GM21447 (cell line): ENCODE measurements around the gene RIPOR2.
"Not testable (repeated sequence)": the region's sequence is repeated elsewhere in the genome, so short reads cannot be mapped to it uniquely, and the experiment has no call there.

ENCODE experiments used
- ATAC-seq: cut with Tn5 transposase; IDR thresholded peaks from one replicate; pipeline ENCODE4 v1.9.1; 2021; ENCODE audit not compliant: unreplicated experiment

Gene RIPOR2

DNA sequence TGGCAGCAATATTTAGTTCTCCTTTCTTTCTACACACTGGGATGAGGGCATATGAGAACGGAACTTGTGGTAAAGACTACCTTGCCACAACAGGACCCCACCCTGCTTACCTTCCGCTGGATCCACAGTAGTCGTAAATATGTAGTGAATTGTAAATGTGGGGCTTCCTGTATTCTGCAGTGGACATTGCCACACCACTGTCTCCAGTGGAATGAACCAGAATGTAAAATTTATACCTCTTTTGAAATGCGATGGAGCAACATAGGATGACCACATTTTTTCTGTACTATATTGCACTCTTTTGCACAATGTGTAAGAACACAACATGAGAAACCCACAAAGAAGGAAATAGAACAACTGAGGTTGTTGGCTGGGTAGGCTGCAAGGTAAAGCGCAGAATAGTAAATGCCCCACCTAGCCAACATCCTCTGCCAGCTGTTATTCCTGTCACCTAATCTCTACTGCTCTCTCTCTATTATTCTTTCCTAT is 16.1 kb upstream of the RIPOR2 start:
- no peak for ATAC-seq

DNA sequence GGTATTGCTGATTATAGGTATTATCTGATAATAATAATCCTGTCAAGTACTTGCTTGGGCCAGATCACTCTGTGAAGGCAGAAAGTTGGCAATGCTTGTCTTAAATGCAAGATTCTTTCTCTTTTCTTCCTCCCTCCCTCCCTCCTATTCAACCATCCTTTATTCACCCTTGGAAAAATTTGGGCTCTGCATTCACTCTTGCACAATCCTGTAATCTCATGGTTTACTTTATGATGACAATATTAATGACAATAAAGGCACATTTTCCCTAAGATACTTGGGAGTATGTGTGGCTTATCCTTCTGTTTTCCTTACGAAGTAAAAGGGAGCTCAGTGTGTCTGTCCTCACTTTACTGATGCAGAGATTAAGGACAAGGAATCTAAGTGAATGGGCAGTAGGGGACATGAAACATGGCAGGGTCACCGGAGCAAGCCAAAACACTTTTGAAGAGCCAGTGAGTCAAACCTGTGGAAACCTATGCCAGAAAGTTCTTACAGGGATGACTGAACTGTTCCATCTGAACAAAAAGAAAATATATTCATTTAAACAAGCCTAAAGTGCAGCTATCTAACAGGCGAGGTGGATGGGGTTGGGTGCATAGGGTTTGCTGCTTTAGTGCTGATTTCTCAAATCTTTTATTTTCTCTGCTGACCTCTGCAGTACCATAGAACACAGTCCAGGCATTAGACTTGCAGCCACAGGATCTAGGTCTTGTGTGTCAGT is 14.6 kb upstream of the RIPOR2 start:
- no peak for ATAC-seq

DNA sequence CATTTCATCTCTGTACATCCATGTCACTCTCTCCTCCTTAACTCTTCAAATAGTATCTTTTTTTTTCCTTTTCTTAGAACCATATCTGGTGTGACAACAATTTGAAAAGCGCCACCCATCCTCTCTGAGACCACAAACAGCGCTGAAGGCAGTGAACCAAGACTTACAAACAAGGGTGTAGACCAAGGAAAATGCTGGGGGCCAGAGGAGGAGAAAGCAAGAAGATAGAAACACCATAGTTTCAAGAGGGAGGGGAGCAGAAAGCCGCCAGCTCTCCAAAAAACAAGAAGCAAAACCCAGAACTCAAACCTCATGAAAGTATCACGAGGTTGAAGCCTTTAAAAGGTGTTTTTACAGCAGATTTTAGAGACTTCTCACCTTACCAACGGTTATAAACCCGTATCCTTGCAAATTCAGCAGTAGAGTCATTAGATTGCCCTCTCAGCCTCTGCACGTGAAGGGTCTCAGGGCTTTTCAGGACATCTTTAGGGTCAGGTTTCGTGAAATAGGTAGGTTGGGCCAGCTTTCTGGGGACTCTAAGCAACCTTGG is 13.3 kb upstream of the RIPOR2 start:
- ATAC-seq = peak; percentile 93

DNA sequence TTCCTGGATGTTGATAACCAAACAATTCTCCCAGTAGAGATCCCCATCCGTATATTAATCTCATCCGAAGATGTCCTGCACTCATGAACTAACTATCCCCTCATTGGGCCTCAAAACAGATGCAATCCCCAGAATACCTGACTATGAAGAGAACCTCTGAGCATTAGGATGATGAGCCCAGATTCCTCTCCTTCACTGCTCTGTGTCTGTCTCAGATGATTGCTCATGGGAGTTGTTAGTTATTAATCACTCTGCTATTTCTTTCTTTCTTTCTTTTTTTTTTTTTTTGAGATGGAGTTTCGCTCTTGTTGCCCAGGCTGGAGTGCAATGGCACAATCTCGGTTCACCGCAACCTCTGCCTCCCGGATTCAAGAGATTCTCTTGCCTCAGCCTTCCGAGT is 12.5 kb upstream of the RIPOR2 start:
- ATAC-seq = not testable (repeated sequence)

DNA sequence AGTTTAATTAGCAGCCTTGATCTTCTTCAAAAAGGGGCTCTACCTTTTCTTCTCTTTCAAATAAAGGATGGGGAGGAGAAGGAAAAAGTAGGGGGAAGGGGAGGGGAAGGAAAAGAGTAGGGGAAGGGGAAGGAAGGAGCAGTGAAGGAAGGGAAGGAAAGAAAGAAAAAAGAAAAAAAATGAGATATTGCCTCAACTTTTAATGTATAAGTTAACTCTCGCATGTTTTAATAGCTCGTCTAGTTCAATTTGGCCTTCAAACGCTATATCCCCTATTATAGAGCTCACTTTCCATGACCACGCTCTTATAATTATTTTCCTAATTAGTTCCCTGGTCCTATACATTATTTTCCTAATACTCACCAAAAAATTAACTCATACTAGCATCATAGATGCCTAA is 11.9 kb upstream of the RIPOR2 start:
- no peak for ATAC-seq

DNA sequence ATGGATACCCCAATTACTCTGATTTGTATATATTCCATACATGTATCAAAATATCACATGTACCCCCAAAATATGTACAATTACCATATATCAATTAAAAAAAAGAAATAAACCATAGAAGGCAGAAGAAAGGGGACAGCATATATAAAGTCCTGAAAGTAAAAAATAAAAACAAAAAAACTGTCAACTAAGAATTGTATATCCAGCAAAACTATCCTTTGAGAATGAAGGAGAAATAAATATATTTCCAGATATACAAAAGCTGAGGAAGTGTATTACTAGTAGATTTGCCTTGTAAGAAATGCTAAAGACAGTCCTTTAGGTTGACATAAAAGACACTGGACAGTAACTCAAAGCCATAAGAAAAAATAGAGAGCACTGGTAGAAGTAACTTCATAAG is 9.3 kb upstream of the RIPOR2 start:
- ATAC-seq = no peak

DNA sequence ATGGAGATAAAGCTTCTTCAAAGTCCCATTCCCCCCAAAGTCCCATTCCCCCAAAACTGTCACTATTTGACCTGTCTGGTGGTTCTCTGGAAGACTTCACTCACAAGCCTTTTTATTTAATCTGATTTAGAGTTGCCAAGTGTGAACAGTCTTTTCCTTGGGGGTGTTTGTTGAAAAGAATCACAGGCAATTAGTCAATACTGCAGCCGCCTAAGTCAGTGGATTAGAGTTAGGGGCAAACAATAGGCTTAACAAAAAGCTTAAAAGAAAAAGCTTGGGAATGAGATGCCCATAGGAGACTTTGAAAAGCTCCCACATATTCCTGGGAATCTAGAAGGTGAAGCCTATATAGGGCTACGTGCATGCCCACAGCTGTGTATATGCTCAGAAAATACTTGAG is 8.0 kb upstream of the RIPOR2 start:
- ATAC-seq = no peak

DNA sequence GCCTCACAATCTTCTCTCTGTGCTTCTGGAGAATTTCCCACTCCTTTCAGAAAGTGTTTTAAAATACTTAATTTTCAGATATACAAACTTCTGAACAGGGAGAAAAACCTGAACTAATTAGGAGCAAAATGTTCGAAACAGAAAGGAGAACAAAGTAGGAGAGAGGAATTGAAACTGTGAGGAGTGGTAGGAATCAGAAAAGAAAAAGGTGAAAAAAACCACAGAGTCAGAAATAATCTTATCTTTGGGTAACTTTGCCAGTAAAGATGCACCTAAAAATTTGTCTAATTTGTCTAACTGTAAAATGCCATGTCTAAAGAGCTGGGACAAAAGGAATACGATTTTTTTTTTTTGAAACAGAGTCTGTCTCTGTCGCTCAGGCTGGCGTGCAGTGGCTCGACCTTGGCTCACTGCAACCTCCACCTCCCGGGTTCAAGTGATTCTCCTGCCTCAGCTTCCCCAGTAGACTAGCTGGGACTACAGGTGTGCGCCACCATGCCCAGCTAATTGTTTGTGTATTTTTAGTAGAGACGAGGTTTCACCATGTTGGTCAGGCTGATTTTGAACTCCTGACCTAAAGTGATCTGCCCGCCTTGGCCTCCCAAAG is 4.7 kb upstream of the RIPOR2 start:
- no peak for ATAC-seq

DNA sequence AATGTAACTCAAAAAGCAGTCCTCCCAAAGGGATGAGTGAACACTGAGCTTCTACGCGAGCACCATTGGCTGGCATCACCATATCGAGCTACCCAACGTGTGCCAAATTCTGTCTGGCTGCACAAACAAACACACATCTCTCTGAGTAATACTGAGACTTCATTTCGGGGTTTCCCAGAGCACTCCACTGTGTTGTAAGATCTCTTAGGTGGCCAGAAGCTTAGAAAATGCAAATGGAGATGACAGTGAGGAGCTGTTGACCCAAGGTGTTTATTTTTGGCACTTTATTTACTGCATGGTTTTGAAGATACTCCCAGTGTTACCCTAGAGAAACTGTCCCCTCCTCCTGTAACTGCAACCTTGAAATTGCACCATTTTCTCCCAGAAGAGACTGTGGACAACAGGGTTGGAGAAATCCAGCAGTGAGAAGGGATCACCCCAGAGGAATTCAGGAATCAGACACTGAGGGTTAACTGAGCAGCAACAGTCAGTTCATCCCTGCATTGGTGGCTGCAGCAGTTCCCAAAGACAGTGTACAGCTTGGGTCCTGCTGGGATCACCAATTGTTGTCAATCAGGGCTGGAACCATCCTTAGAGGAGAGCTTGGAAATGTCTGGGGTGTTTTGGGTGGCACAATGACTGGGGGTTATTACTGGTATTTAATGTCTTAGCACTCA is 1.0 kb upstream of the RIPOR2 start:
- peak; percentile 66 for ATAC-seq

DNA sequence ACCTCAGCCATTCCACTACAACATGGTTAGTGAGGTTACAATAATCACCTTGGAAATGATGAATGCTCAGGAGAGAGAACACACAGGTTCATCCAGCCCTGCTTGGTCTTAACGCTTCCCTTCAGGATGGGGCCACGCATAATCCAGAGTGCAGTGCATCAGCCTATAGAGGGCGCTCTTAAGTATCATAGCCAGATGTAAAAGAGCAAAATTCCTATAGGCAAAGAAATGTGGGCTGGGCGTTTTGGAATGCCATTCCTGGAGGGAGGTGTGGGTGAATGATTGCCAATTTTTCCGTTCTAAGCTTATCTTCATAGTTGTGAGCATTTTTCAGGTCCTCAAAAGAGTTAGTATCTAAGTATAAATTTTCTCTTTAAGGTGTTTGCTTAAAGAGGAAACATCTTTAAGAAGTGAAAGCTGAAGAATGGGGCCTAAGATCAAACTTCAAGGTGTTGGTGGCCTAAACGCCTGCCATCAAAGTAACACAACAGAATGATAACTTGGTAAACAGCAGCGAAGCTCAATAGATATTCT is 1.8 kb downstream of the RIPOR2 start:
- ATAC-seq = no peak

DNA sequence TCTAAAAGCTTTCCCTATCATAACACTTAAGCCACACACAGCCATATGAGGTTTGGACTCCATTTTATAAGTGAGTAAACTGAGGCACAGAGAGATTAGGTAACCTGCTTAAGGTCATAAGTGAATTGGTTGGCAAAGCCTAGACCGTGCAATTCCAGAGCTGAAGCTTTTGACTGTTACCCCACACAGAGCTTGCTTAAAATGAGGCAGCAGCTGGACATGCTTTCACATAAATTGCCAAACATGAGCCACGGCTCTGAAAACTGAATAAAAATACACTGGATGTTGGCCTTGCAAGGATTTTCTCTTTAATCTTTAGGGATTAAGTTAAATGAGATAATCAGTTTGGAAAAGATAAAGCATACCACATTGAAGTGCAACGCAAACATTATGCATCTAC is 2.5 kb downstream of the RIPOR2 start:
- ATAC-seq = no peak

DNA sequence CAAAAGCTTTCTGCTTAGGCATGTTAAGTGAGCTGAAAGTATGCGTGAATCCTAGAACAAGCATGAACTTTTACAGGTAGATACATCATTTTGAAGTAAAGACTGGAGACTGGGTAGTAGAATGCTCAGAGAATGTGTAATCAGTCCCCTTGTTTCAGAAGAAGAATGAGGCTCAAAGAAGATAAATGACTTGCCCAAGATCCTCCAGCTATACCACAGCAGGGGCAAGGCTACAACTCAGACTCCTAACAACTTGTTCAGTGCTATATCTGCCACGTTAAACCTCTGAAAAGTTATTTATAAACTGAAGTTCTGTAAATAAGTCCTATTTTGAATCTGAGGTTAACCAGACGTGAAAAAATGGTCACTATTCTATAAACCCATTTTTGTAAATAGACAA is 2.9 kb downstream of the RIPOR2 start:
- ATAC-seq = no peak

DNA sequence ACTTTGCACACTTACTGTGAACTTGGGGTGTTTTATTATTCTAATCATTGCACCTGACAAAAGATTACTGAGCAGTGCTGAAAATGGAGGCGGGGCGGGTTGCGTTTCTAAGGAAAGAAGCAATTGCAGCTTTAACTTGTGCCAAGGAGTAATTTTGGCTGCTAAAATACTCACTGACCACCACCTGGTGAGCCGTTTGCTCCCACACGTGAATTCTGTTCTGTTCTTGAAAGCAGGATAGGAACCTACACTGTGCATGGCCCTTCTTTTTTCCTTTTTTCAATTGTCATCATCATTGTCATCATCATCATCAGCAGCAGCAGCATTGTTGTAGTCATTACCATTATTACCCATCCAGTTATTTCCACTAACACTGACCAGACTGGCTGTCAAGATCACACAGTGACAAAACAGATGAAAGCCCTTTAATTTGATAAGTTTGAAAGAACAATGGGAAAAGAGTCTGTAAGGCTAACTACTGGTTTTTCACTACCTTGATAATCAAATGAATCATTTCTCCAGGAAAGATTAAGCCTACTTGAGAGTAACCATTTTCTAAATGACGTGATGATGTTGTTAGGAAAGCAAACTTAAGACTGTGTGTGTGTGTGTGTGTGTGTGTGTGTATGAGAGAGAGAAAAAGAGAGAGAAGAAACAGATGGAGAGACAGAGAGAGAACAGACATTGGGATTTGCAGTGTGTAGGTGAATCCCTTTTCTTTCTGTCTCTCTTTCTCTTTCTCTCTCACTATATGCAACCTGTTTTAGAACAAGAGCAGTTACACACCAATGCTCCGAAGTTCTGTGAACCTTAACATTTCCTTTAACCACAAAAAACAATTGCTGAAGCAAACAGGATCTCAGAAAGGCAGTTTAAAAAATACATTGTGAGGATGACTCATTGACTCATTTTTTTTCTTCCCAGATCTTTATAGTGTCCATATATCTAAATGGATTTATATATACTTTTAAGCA is 3.8 kb downstream of the RIPOR2 start:
- ATAC-seq = peak; percentile 37

DNA sequence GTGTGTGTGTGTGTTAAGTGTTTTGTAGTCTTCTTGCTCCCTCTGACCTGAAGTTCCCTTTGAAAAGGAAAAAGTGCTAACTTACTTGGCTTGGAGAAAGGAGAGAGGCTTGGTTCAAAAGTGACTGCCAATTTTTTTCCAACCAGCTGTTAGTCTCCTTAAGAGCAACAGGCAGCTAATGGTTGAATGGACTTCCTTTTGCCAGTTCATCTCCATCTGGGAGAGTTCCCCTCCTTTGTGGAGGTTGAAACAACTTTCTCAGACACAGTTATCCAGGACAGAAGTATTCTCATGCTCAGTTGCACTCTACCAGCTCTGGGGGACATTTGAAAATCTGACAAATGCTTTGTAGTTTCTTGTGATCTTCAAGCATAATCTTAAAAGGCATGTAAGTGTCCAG is 4.5 kb downstream of the RIPOR2 start:
- ATAC-seq = no peak

DNA sequence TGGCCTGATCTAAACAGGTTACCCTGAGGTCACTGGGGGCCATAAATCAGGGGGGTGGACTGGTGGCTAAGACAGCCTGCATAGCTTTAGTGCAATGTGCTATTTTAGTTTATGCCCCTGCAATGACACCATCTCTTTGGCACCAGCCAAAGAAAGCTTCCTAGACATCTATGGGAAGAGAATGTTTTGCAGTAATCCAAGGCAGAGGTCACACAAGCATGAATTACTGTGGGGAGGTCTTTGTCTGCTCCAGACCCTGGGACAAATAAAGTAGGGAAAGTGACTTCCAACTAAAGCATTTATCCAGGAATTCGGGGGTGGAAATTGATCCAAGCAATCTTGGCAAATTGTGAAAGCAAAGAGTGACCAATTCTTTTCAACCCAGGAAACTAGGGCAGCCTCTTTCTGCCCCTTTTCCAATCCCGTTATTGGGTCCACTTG is 5.3 kb downstream of the RIPOR2 start:
- no peak for ATAC-seq

DNA sequence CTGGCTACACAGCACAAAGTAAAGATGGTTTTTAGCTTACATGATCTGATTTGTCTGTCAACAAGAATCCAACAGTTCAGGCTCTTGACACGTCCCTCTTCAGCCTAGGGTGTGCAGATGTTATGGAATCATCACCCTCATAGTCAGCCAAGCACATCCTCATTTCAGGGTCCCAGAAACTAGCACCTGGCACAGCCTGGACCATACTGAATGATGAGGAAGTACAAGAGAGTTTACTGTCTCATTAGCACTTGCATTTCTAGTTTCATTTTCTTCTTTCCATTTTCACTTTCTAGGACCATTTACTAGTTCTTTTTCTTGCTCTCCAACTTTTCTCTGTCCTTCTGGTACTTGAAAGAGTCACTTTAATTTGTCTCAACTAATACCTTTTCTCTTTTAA is 6.5 kb downstream of the RIPOR2 start:
- peak; percentile 37 for ATAC-seq

DNA sequence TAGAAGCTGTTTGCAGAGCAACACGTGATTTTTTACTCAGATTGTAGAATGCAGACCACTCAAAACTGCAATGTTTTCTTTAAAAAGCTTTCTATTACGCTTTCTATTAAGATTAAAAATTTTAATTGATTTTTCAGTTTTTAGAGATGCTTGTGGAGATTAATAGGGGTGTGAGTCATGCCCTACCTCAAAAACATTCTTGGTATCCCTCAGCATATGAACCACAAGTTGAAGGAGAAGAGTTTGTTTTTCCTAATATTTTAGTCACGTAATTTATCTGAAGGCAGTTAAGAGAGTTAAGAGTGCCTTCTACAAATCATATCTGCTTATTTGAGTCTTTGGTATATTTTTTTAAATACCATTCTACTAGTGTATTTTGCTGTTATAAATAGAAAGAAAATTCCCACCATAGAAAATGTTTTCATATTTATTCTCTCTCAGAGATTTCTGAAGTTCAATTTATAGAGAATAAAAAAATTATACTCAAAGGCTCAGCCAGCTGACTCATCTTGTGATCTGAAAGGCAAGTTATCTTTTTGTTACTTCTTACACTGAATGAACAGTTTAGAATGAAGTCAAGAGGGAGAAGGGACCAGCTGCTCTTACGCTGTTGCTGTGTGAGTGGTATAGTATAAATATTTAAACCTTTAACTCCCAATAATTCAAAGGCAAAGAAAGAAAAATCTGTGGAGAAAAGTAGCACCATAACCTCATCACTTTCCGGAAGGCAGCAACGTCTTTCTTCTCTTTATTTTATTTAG is 7.6 kb downstream of the RIPOR2 start:
- ATAC-seq = no peak

DNA sequence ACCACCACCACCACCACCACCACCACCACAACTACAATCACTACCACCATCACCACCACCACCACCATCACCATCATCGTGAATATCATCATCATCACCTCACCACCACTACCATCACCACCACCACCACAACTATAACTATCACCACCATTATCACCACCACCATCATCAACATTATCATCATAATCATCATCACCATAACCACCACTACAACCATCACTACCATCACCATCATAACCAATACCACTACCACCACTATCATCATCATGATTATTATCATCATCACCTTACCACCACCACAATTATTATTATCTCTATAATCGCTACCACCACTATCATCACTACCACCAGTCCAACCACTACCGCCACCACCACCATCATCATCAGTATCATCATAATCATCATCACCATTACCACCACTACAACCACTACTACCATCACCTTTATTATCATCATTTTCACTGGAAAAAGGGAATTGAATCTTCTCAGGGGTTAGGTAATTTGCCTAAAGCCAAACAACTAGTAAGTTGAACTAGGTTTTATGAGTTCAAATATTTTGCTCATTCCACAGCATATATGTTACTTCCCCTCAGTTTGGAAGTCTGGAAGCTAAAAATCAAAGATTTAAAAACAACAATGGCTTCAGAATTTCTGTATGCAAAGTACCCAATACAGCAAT is 8.3 kb downstream of the RIPOR2 start:
- ATAC-seq = no peak

DNA sequence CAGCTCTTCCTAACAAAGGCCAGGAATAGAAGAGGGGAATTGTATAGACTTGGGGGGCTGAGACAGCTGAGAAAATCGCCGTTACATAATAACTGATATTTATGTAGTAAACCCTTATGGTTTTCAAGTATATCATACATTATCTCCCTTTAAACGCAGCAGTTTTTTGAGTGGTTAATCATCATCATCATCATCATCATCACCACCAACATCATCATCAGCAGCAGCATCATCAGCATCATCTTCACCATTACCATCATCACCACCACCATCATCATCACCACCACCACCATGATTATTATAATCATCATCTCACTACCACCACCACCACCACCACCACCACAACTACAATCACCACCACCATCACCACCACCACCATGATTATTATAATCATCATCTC is 9.1 kb downstream of the RIPOR2 start:
- ATAC-seq = not testable (repeated sequence)
